HG03342 (cell line): Measurements from ENCODE around the gene COL6A2.
"Not testable (repeated sequence)": the region's sequence is repeated elsewhere in the genome, so short reads cannot be mapped to it uniquely, and the experiment has no call there.

ENCODE experiments used
- ATAC-seq: cut with Tn5 transposase; IDR thresholded peaks from one replicate; pipeline ENCODE4 v1.9.1; 2021; ENCODE audit warnings: mild to moderate bottlenecking, moderate library complexity; ENCODE audit not compliant: unreplicated experiment

COL6A2 gene

DNA sequence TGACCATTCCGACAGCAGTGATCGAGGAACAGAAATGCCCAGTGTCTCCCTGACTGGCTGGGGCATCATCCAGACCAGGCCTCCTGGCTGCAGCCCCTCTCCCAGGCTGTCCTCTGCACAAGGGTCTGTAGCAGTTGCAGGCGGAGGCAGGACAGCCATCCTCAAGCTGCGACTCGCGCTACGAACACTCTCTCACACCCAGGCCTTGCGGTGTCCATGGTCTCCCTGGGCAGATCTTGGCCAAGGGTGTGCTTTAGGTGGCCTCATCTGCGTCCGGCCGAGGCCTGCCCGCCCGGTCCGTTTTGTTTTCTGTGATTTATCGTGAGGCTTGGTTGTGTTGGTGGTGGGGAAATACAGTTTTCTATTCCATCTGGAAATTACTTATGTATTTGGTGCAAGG, 41.8 kb downstream of the COL6A2 start:
- no peak for ATAC-seq

DNA sequence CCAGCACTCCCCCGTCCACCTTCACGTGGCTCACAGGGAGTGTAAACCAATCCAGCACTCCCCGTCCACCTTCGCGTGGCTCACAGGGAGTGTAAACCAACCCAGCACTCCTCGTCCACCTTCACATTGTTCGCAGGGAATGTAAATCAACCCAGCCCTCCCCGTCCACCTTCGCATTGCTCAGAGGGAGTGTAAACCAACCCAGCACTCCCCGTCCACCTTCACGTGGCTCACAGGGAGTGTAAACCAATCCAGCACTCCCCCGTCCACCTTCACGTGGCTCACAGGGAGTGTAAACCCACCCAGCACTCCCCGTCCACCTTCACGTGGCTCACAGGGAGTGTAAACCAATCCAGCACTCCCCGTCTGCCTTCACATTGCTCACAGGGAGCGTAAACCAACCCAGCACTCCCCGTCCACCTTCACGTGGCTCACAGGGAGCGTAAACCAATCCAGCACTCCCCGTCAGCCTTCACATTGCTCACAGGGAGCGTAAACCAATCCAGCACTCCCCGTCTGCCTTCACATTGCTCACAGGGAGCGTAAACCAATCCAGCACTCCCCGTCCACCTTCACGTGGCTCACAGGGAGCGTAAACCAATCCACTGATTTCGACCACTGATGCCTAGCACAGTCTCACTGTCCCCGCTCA, 42.6 kb downstream of the COL6A2 start:
- not testable (repeated sequence) for ATAC-seq

DNA sequence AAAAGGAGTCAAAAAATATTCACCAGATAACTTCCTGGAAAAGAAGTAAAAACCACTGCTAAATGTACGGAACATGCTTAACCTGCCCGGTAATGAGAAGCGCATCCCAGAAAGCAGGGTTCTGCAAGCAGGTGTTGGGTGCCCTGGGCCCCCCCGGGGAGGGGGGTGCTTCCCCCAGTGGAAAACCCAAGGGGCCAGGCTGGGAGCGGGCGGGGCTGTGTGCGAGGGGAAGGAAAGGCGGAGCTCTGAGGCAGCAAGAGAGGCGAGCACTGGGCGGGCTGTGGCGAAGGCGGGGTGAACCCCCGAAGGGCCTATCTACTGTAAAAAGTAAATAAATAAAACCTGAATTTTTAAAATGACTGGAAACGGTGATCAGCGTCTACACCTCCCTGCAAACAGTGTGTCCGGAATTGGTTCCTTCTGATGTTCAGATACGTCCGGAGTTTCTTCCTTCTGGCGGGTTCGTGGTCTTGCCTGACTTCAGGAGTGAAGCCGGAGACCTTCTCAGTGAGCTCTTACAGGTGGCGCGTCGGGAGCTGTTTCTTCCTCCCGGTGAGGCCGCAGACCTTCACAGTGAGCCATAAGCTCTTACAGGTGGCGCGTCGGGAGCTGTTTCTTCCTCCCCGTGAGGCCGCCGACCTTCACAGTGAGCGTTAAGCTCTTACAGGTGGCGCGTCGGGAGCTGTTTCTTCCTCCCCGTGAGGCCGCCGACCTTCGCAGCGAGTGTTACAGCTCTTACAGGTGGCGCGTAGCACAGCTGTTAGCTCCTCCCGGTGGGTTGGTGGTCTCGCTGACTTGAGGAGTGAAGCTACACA, 44.1 kb downstream of the COL6A2 start:
- ATAC-seq: no peak

DNA sequence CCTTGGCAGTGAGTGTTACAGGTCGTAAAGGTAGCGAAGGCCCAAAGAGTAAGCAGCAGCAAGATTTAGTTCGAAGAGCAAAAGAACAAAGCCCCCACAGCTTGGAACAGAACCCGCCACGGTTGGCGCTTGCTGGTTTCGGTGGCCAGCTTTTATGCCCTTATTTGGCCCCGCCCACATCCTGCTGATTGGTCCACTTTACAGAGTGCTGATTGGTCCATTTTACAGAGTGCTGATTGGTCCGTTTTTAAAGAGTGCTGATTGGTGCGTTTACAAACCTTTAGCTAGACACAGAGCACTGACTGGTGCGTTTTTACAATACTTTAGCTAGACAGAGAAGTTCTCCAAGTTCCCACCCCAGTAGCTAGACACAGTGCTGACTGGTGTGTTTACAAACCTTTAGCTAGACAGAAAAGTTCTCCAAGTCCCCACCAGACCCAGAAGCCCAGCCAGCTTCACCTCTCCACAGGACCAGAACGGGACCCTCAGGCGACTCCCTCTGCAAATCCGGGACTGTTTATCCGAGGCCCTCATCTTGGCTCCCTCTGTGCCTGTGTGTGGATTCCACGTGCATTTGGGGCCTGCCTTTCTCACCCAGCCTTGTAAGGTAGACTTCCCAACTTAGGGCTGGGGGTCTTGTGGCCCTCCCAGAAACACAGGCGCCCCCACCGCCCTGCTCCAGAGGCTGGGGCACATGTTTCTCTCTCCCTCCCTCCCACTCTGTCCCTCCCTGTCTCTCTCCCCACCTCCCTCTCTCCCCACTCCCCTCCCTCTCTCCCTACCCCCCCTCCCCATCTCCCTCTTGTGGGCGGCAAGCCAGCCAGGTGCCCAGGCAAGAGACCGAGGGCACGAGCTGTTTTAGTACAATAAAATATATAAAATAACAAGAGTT, 44.9 kb downstream of the COL6A2 start:
- ATAC-seq: no peak

- ATAC-seq: no peak
These were observed 46.7 kb downstream of the COL6A2 start for GRCh38 chr21:46144464-46145070.

DNA sequence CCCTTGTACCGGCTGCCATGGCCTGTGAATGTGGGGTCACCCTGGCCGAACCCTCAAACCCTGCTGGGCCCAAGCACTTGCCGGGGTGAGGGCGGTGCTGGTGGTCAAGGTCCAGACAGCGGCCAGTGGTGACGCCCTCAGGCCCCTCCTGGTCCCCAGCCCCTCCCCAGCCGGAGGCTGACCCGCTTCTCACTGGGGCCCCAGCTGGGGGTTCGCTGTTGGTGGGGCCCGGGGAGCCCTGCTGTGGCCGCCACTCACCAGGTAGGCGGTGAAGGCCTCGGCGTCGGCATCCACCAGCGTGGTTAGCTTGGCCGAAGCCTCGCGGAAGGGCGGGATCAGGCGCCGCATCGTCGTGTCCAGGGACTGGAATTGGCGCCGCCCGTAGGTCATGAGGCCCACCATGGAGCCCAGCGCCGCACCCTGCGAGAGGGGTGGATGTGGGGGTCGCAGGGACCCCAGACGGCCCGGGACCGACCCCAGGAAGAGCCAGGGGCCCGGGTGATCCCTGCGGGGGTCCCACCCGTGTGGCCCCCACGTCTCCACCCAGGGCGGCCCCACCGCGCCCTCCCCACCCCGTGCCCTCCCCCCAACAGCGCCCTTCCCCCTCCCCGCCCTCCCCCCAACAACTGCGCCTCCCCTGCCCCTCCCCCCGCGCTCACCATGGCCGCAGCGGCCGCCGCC, 47.4 kb downstream of the COL6A2 start:
- ATAC-seq: no peak

DNA sequence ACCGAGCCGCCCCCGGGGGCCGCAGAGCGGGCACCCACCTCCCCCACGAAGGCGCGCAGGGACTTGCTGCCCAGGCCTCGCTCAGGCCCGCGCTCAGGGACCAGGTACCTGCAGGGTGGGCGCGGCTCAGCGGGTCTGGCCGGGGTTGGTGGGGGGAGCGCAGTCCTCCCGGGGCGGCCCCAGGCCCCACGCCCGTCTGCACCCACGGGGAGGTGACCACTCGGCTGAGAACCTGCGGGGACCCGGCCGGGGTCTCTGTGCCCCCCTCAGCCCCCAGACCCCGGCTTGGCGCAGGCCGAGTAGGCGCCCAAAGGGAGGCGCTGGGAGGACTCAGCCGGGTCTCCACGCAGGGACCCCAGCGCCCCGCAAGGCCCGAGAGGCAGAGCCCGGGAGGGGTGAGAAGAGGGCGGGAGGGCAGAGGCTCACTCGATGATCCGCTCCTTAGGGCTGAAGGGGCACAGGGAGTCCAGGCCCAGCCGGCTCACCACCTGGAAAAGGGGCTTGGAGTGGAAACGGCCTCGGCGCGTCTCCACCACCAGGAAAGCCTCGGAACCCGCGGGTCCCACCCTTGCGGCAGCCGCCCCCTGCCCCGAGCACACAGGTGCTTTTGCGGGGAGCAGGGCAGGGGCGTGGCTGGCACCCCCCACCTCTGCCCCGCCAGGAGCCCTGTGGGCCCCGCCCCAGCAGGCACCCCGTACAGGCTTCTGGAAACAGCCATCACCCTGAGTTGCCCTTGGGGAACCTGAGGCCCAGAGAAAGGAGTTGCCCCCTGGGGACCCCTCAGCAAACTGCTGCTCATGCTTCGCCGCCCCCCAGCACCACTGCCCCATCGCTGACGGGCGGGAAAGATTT, 48.2 kb downstream of the COL6A2 start:
- no peak for ATAC-seq

GRCh38 chr21:46146856-46147255, 48.9 kb downstream of the COL6A2 start:
- no peak for ATAC-seq

DNA sequence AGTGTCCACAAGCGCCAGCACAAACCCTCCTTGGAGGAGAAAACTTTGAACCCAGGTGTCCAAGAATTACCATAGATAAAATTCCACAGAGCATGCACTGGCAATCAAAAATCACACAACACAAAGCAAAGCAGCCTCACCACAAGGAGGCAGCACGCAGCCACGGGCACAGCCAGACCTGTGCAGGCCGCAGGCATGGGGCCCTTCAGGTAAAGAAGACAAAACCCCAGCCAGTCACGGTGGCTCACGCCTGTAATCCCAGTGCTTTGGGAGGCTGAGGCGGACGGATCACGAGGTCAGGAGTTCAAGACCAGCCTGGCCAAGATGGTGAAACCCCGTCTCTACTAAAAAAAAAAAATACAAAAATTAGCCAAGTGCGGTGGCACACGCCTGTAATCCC, 49.5 kb downstream of the COL6A2 start:
- ATAC-seq: not testable (repeated sequence)

- ATAC-seq: no peak
These were observed 50.2 kb downstream of the COL6A2 start for GRCh38 chr21:46148106-46148505.

DNA sequence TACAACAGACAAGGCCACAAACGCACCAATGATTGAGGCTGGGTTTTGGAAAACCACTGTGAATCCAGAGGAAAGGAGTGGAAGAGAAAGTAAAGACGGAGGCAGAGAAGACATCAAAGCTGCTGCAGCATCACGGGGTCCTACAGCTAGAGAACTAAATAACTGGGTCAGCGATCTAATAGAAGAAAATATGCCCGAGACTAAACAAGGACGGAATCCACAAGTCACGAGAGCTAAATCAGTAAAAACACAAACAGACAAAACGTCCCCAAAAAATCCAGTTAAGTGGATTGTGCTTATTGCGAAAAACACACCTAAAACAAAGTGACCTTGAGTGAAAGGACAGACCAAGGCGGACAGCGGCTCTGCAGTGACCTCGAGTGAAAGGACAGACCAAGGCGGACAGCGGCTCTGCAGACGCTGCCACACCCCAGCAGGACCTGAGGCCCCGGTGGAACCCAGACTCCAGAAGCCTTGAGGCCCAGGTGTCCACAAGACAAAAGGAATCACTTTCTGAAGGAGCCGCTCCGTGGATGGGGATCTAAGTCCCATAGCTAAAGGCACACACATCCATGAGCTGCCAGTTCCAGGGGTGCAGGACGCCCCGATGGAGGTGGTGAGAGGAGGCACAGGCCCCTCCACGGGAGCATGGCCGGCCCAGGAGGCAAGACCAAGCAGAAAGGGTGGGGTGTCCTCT, 51.4 kb downstream of the COL6A2 start:
- no peak for ATAC-seq

DNA sequence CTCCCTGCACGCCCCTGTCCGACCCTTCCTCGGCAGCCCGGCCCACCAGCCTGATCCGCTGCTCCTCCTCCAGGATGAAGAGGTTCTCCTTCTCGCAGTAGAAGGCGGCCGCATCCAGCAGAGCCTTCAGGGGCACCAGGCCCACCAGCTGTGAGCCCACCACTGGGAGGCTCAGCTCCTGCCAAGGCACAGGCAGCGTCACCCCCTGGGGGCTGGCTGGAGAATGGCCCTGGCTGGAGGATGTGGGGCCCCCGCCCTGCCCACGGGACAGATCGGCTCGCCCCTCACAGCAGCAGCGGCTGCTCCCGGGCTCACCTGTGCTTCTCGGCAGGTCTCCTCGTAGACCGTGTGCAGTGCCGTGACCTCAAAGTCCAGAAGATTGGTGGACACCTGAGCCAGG, 52.2 kb downstream of the COL6A2 start:
- no peak for ATAC-seq

- no peak for ATAC-seq
These were observed 52.7 kb downstream of the COL6A2 start for GRCh38 chr21:46150491-46151121.

DNA sequence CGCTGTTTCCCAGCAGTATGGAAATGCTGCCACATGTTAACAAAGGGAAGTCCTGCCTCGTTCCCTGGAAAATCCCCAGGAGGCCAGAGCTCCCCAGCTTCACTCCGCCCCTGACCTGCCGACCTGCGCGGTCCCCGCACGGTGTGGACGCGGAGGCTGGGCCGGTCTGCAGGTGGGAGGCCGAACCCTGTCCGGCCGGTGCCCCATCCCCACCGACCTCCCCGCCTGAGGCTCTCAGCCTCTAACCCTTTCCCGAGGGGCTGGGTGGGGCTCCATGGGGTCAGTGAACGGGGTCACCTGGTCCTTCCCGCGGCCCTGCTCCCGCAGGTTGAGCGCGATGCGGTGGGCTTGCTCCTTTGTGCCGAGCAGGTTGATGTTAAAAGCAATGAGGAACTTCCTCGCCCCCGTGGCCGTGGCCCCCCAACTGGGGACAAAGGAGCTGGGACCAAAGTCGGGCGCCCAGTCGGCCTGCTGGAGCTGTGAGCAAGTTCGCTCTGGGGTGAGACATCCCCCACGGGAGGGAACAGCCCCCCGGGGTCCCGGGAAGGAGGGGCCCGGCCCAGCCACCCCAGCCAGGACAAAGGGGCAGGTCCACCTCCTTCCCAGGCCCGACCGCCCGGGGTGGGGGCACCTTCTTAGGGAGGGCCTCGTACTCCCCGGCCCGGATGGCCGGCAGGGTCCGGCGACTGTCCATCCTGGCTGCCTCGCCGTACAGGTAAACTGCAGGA, 53.5 kb downstream of the COL6A2 start:
- ATAC-seq: no peak

DNA sequence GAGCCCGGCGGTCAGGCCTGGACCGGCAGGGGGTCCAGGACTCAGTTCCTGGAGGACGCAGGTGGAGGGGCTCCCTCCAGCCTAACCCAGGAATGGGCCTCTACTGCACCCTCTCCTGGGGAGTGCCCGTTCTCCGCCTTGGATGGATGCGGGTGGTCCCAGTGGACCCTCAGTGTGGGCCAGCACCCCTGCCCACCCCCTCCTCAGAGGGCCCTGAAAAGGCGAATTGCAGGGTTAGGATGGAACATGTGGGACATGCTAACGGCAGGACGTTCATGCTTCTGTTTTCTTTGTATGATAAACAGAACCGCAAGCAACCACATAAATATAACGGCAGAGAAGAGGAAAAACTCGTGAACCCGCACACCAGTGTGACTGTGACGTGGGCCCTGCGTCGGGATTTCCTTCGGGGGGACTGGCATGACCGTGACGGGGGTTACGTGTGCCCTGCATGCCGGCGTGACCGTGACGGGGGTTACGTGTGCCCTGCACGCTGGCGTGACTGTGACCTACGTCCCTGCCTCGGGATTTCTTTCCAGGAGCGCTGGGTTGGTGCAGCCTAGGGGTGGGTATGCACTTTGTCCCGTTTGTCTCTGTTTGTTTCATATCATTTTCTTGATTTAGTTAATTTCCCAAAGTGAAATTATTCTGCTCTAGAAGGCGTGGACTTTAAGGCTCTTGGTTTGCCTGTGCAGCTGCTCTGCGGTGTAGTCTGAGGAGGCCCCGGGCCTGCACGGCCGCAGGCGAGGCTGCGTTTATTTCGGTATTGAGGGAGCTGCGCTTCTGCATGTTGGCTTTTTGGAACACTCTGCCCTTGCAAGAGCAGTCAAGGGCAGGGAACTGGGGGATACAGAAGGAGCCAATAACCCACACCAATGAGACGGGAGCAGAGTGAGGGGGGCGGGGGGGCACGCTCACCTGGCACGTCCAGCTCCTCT, 54.3 kb downstream of the COL6A2 start:
- ATAC-seq: no peak

DNA sequence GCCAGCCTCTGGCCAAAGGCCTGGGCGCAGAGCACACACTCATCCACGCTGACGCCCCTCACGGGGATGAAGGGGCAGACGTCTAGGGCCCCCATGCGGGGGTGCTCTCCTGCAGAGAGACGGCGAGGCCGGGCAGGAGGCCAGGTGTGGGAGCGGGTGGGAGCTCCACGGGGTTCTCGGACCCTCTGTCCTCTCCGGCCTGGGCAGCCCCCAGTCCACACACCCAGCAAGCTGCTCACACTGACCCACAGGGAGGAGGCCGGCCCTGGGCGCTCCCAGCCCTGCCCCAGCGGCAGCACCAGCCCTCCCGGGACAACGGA, 55.0 kb downstream of the COL6A2 start:
- no peak for ATAC-seq
